Keratinocyte (primary cell): Measurements from ENCODE around the gene PRR19. TPM values are rescaled to one million over a fixed set of nuclear protein-coding genes. Genes with fewer than 3 reads are reported as not detected.
A peak's percentile ranks its signal among the peaks of the same experiment; 100 is the strongest.

Experiments
- DNase-seq: peaks from one replicate; pipeline ENCODE4 v3.0.0-alpha.2; 2011; ENCODE audit warnings: low read depth, missing footprints, low spot score
- FAIRE-seq: peaks from 2 replicates; lab custom pipeline; 2011; peaks lifted over from hg19 to GRCh38; lab: Jason Lieb, UNC
- H2AFZ ChIP-seq: 2 replicates; pipeline ENCODE4 v1.6.0; 2012; ENCODE audit warnings: low read length, control low read depth, inconsistent platforms; ENCODE audit not compliant: control insufficient read depth
- H3K27ac ChIP-seq: 2 replicates; pipeline ENCODE4 v1.5.1; 2011; ENCODE audit warnings: low read length; ENCODE audit not compliant: control insufficient read depth, insufficient read depth
- H3K27me3 ChIP-seq: 3 replicates; pipeline ENCODE4 v1.6.0; 2011; ENCODE audit warnings: low read length; ENCODE audit not compliant: control insufficient read depth, insufficient read depth; ENCODE audit errors: extremely low read depth
- H3K36me3 ChIP-seq, 2 experiments: 2 replicates in 1 of 2; 3 replicates in 1 of 2; pipeline ENCODE4 v1.5.1; 2011; ENCODE audit warnings: low read length in 2 of 2, mild to moderate bottlenecking in 1 of 2; ENCODE audit not compliant: control insufficient read depth in 2 of 2, insufficient read depth in 2 of 2; ENCODE audit errors: extremely low read depth in 1 of 2
- H3K4me1 ChIP-seq: 3 replicates; pipeline ENCODE4 v1.5.1; 2011; ENCODE audit warnings: low read length; ENCODE audit not compliant: control insufficient read depth, insufficient read depth; ENCODE audit errors: extremely low read depth
- H3K4me2 ChIP-seq: 3 replicates; pipeline ENCODE4 v1.6.0; 2011; ENCODE audit warnings: low read depth, low read length; ENCODE audit not compliant: control insufficient read depth, insufficient read depth; ENCODE audit errors: extremely low read depth
- H3K4me3 ChIP-seq, 3 experiments: fragments of 200-600 bp in 1 of 3; sonication (generic) in 1 of 3; 2 replicates in 2 of 3; 3 replicates in 1 of 3; pipeline ENCODE4 v1.5.1; 2011 to 2016; ENCODE audit warnings: low read length in 3 of 3, mild to moderate bottlenecking in 3 of 3, control low read depth in 2 of 3, inconsistent platforms in 1 of 3, low read depth in 1 of 3, mixed read lengths in 1 of 3, mixed run types in 1 of 3, moderate library complexity in 1 of 3; ENCODE audit not compliant: control insufficient read depth in 2 of 3, insufficient read depth in 2 of 3; ENCODE audit errors: extremely low read depth in 1 of 3
- H3K79me2 ChIP-seq: 2 replicates; pipeline ENCODE4 v1.6.0; 2012; ENCODE audit warnings: low read length; ENCODE audit not compliant: control insufficient read depth, insufficient read depth
- H3K9ac ChIP-seq: 3 replicates; pipeline ENCODE4 v1.6.0; 2011; ENCODE audit warnings: low read length; ENCODE audit not compliant: control insufficient read depth, insufficient read depth; ENCODE audit errors: extremely low read depth
- H3K9me1 ChIP-seq: 3 replicates; pipeline ENCODE4 v1.6.0; 2011; ENCODE audit warnings: low read length; ENCODE audit not compliant: control insufficient read depth, insufficient read depth; ENCODE audit errors: extremely low read depth
- H3K9me3 ChIP-seq: 2 replicates; pipeline ENCODE4 v1.5.1; 2012; ENCODE audit warnings: low read depth, low read length; ENCODE audit not compliant: control insufficient read depth
- H4K20me1 ChIP-seq: 3 replicates; pipeline ENCODE4 v1.6.0; 2011; ENCODE audit warnings: low read length; ENCODE audit not compliant: control insufficient read depth, insufficient read depth; ENCODE audit errors: extremely low read depth
- CTCF ChIP-seq, 3 experiments: IDR thresholded peaks in 1 of 3; conservative IDR thresholded peaks in 1 of 3; optimal IDR thresholded peaks in 1 of 3; 2 replicates in 2 of 3; 3 replicates in 1 of 3; pipeline versions ENCODE3 to v1.5.1; 2011; ENCODE audit warnings: low read length in 3 of 3, mild to moderate bottlenecking in 3 of 3, moderate library complexity in 2 of 3, control low read depth in 1 of 3, inconsistent platforms in 1 of 3; ENCODE audit not compliant: insufficient read depth in 2 of 3; ENCODE audit errors: extremely low read depth in 1 of 3
- EZH2 ChIP-seq: IDR thresholded peaks from one replicate; pipeline ENCODE4 v1.6.1; 2012; ENCODE audit warnings: inconsistent platforms, mild to moderate bottlenecking, low read length, moderate library complexity
- dilution Hi-C: fragments of 300-500 bp; cut with MboI; formaldehyde crosslinking; loops from one replicate; pipeline ENCODE4 v1.7.0; 2020; ENCODE audit warnings: low sequenced_read_pairs; ENCODE audit not compliant: extremely low pct_ligation_motif_present
- polyA minus RNA-seq, 3 experiments: library from RNA; depleted of rRNA, polyadenylated mRNA; stranded (reverse); fragments of >200 nt; gene quantifications; 1 replicate in 1 of 3; 2 replicates in 1 of 3; 3 replicates in 1 of 3; pipeline ENCODE4 v1.2.3, GENCODE V29; 2011
- polyA plus RNA-seq, 5 experiments: library from polyadenylated mRNA; depleted of rRNA in 3 of 5; stranded (reverse) in 3 of 5; stranded (forward) in 1 of 5; unstranded in 1 of 5; fragments of >200 nt; gene quantifications; 1 replicate in 1 of 5; 2 replicates in 3 of 5; 3 replicates in 1 of 5; pipeline versions ENCODE4 v1.2.1 to v1.2.3, GENCODE V29; 2011 to 2012; ENCODE audit warnings: missing spikeins in 2 of 5, low read depth in 1 of 5, low replicate concordance in 1 of 5

The PRR19 gene
- polyA plus RNA-seq (0.25 to 0.88 TPM (median 0.35 TPM) in 3 replicates), polyA minus RNA-seq (0.16 to 3.1 TPM (median 0.33 TPM) in 3 replicates)
- 0.37 TPM for polyA plus RNA-seq (2011; ENCODE audit: low read depth)
- polyA plus RNA-seq (2011; cell fraction: cytosol; rRNA removed), result 0.49 and 1.2 TPM in 2 replicates
- 0.53 and 1.0 TPM in 2 replicates for polyA plus RNA-seq (2011; cell fraction: nucleus; rRNA removed)
- 0.45 and 1.4 TPM in 2 replicates for polyA plus RNA-seq (2012; ENCODE audit: low replicate concordance)
- polyA minus RNA-seq (2011; cell fraction: cytosol; rRNA and poly(A)+ RNA removed), result 3.1 TPM
- 0.42 and 0.93 TPM in 2 replicates for polyA minus RNA-seq (2011; cell fraction: nucleus; rRNA and poly(A)+ RNA removed)

- Histone ChIP-seq H2AFZ (peak within 1 kb of the TSS; percentile 92), H3K36me3 (peaks cover 5 to 8% of the 10 kb centered on the region in 2 experiments), H3K27ac (peak within 1 kb of the TSS; percentile 31), H3K4me2 (peak within 1 kb of the TSS; percentile 81), H3K4me1 (peaks cover 7% of the 10 kb centered on the region), H3K9me1 (no peaks in the 10 kb centered on the region), H3K4me3 (peak within 1 kb of the TSS; percentile 55 to 89 (median 82)), H3K9ac (peak within 1 kb of the TSS; percentile 71), H4K20me1 (no peaks in the 10 kb centered on the region), H3K9me3 (no peaks in the 10 kb centered on the region), H3K27me3 (no peaks in the 10 kb centered on the region), H3K79me2 (no peaks in the 10 kb centered on the region)
- DNase-seq, result no peak
- dilution Hi-C loops, result no loop called here
- no peak for TF ChIP-seq CTCF (optimal IDR thresholded peaks at IDR 0.05 in 1 of 3, IDR thresholded peaks at IDR 0.05 in 1 of 3, conservative IDR thresholded peaks at IDR 0.05 in 1 of 3; ENCODE audit: extremely low read depth in 1 of 3, insufficient read depth in 2 of 3, low read length in 3 of 3)
- TF ChIP-seq EZH2, result no peak
- peak; percentile 34 for FAIRE-seq
Observed at GRCh38 chr19:42301646-42302203, at the start of gene PRR19. Gene PRR19, plus strand, starts transcription at chr19:42302132. Its CDS starts 7,453 bp downstream, at chr19:42309585.

- DNase-seq, result no peak
- no peak for TF ChIP-seq EZH2
- no peak for TF ChIP-seq CTCF (optimal IDR thresholded peaks at IDR 0.05 in 1 of 3, IDR thresholded peaks at IDR 0.05 in 1 of 3, conservative IDR thresholded peaks at IDR 0.05 in 1 of 3; ENCODE audit: extremely low read depth in 1 of 3, insufficient read depth in 2 of 3, low read length in 3 of 3)
- H3K4me2 ChIP-seq, result peak overlapping the region; percentile 91
- peaks cover 57% of the 10 kb centered on the region for H3K79me2 ChIP-seq
- FAIRE-seq, result no peak
- dilution Hi-C loops, result no loop called here
- H3K4me1 ChIP-seq, result peaks cover 36% of the 10 kb centered on the region
- H2AFZ ChIP-seq, result no peak overlapping the region
- H3K27ac ChIP-seq, result peak overlapping the region; percentile 84
- peaks cover 17 to 21% of the 10 kb centered on the region in 2 experiments for H3K36me3 ChIP-seq
- peaks cover 18% of the 10 kb centered on the region for H4K20me1 ChIP-seq
- H3K9me3 ChIP-seq, result no peaks in the 10 kb centered on the region
- no peaks in the 10 kb centered on the region for H3K27me3 ChIP-seq
- peak overlapping the region; percentile 71 to 92 (median 75) for H3K4me3 ChIP-seq
- H3K9ac ChIP-seq, result peak overlapping the region; percentile 87
- no peaks in the 10 kb centered on the region for H3K9me1 ChIP-seq
Observed at GRCh38 chr19:42252365-42253244, 49.3 kb upstream of the PRR19 start.
